Measurements from ENCODE around the gene MT3.
"Not testable (repeated sequence)": the region's sequence is repeated elsewhere in the genome, so short reads cannot be mapped to it uniquely, and the experiment has no call there.

MT3 gene

GRCh38 chr16:56580391-56581048 is 8.8 kb upstream of the MT3 start:
- DNase-seq (ENCODE audit: low read depth), result no peak

- DNase-seq (ENCODE audit: low read depth), result not testable (repeated sequence)
Measured at GRCh38 chr16:56582911-56583310, 6.4 kb upstream of the MT3 start.

- no peak for DNase-seq (ENCODE audit: low read depth)
Measured at GRCh38 chr16:56583351-56584168, 5.8 kb upstream of the MT3 start.

- DNase-seq (ENCODE audit: low read depth), result no peak
Measured at GRCh38 chr16:56584276-56584675, 5.1 kb upstream of the MT3 start.

- DNase-seq (ENCODE audit: low read depth), result no peak
Measured at GRCh38 chr16:56588781-56589140, 567 bp upstream of the MT3 start.

GRCh38 chr16:56591377-56592060 is 2.2 kb downstream of the MT3 start:
- no peak for DNase-seq (ENCODE audit: low read depth)

GRCh38 chr16:56593573-56594291 is 4.4 kb downstream of the MT3 start:
- DNase-seq (ENCODE audit: low read depth), result no peak

GRCh38 chr16:56594292-56594619 is 4.9 kb downstream of the MT3 start:
- DNase-seq (ENCODE audit: low read depth), result no peak

GRCh38 chr16:56600398-56600999 is 11.2 kb downstream of the MT3 start:
- no peak for DNase-seq (ENCODE audit: low read depth)

GRCh38 chr16:56601325-56601724 is 12.0 kb downstream of the MT3 start:
- no peak for DNase-seq (ENCODE audit: low read depth)

GRCh38 chr16:56603589-56603988 is 14.3 kb downstream of the MT3 start:
- no peak for DNase-seq (ENCODE audit: low read depth)

GRCh38 chr16:56604966-56605365 is 15.6 kb downstream of the MT3 start:
- DNase-seq (ENCODE audit: low read depth), result no peak

- no peak for DNase-seq (ENCODE audit: low read depth)
Measured at GRCh38 chr16:56605475-56605874, 16.1 kb downstream of the MT3 start.

GRCh38 chr16:56606071-56606475 is 16.7 kb downstream of the MT3 start:
- DNase-seq (ENCODE audit: low read depth), result no peak

- no peak for DNase-seq (ENCODE audit: low read depth)
Measured at GRCh38 chr16:56606476-56607108, 17.3 kb downstream of the MT3 start.

GRCh38 chr16:56607109-56607618 is 17.8 kb downstream of the MT3 start:
- no peak for DNase-seq (ENCODE audit: low read depth)

- no peak for DNase-seq (ENCODE audit: low read depth)
Measured at GRCh38 chr16:56607675-56608042, 18.3 kb downstream of the MT3 start.

- DNase-seq (ENCODE audit: low read depth), result peak; percentile 68
Measured at GRCh38 chr16:56608043-56608875, 18.9 kb downstream of the MT3 start, which contains the start of gene MT2A. MT2A (plus strand) TSS chr16:56608584; CDS start chr16:56608656, 72 bp downstream.

- no peak for DNase-seq (ENCODE audit: low read depth)
Measured at GRCh38 chr16:56608876-56609462, 19.6 kb downstream of the MT3 start.

GRCh38 chr16:56609463-56609921 is 20.2 kb downstream of the MT3 start:
- DNase-seq (ENCODE audit: low read depth), result peak; percentile 45

Data from stimulated activated CD8-positive, alpha-beta memory T cell treated with anti-CD3 and anti-CD28 coated beads, Interleukin-15, amount 100 ng/mL, for 1 hour (primary cell).